Activated naive CD4-positive, alpha-beta T cell treated with anti-CD3 and anti-CD28 coated beads, Interleukin-2, amount 10 ng/mL, durations not matched to agents 7 days and 5 days (primary cell): ENCODE measurements around the gene PKP1.

Source experiments
- CTCF ChIA-PET: fragments of 350-600 bp; sonication (Branson Sonifier 250); formaldehyde crosslinking; loops from one replicate; lab custom pipeline; 2021; ENCODE audit warnings: antibody characterized with exemption; lab: Charles Lee
- DNase-seq: peaks from one replicate; pipeline ENCODE4 v3.0.0-alpha.2; 2020
- H3K27ac Mint-ChIP-seq: one replicate; pipeline ENCODE4 v1.8.0; 2021; ENCODE audit warnings: mild to moderate bottlenecking, moderate library complexity, mixed read lengths
- H3K27me3 Mint-ChIP-seq: one replicate; pipeline ENCODE4 v1.8.0; 2021; ENCODE audit warnings: mild to moderate bottlenecking, mixed read lengths
- H3K36me3 Mint-ChIP-seq: one replicate; pipeline ENCODE4 v1.8.0; 2021; ENCODE audit warnings: mixed read lengths
- H3K4me1 Mint-ChIP-seq: one replicate; pipeline ENCODE4 v1.8.0; 2021; ENCODE audit warnings: mixed read lengths
- H3K4me3 Mint-ChIP-seq: one replicate; pipeline ENCODE4 v1.8.0; 2021; ENCODE audit warnings: mild to moderate bottlenecking, moderate library complexity, mixed read lengths
- H3K9me3 Mint-ChIP-seq: one replicate; pipeline ENCODE4 v1.8.0; 2021; ENCODE audit warnings: mixed read lengths

The PKP1 gene

DNA sequence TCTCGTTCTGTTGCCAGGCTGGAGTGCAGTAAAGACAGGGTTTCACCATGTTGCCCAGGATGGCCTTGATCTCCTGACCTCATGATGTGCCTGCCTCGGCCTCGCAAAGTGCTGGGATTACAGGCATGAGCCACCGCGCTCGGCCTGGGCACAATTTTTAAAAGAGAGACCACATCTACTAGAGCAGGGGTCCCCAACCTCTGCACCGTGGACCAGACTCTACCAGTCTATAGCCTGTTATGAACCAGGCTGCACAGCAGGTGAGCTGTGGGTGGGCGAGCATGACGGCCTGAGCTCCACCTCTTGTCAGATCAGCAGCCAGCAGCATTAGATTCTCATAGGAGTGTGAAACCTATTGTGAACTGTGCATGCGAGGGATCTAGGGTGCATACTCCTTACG is 73.4 kb downstream of the PKP1 start:
- CTCF ChIA-PET: no interaction called here
- Mint-ChIP-seq H3K27ac (no peak overlapping the region), H3K4me3 (no peak overlapping the region), H3K36me3 (no peaks in the 10 kb centered on the region), H3K4me1 (no peaks in the 10 kb centered on the region), H3K9me3 (no peaks in the 10 kb centered on the region), H3K27me3 (peaks cover 23% of the 10 kb centered on the region)
- DNase-seq: no peak

DNA sequence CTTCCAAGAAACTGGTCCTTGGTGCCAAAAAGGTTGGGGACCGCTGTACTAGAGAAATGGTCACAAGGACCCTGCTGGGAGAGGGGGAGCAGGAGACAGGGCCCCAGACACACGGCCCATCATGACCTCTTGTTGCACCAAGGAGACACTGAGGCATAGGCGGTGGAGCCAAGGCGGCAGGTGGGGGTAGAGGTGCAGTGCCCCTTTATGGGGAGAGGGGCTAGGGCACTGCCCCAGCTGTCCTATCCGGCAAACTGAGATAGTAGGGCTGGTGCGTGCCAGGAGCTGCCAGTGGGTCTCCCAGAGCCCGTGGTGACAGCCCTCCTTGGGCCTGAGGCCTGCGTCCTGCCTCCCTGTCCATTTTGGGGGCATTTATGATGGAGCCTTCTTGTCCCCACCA is 73.9 kb downstream of the PKP1 start:
- H3K27me3 Mint-ChIP-seq: peaks cover 28% of the 10 kb centered on the region
- CTCF ChIA-PET: no interaction called here
- H3K36me3 Mint-ChIP-seq: no peaks in the 10 kb centered on the region
- H3K4me3 Mint-ChIP-seq: no peak overlapping the region
- no peaks in the 10 kb centered on the region for H3K4me1 Mint-ChIP-seq
- no peak for DNase-seq
- no peak overlapping the region for H3K27ac Mint-ChIP-seq
- no peaks in the 10 kb centered on the region for H3K9me3 Mint-ChIP-seq

DNA sequence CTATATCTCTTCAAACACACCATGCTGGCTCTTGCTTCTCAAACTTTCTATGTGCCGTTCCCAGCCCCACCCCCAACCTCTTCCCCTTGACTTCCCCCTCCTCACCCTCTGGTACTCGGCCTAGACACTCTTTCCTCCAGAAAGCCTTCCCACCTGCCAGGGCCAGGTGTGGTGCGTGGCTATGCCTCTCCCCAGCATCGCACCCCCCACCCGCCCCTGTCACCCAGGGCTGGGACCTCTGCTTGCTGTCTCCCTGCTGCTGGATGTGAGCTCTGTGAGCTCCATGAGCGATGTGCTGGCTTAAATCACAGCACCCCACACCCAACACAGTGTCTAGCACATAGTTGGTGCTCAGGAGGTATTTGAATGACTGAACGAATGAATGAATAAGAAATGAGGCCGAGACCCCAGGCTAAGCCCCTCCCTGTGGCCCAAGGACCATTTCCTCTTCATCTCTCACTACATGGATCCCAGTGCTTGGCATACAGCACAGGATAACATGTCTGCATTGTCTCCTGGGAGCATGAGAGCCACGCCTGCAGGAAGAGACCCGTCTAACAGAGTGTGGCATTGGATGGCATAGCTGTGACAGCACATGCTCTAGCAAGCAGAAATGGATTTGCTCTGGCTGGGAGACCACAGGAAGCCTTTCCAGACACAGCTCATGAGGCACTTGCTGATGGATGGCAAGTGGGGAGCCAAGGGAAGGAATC is 74.5 kb downstream of the PKP1 start:
- Mint-ChIP-seq H3K4me3 (no peak overlapping the region), H3K27ac (no peak overlapping the region), H3K27me3 (peaks cover 34% of the 10 kb centered on the region), H3K9me3 (no peaks in the 10 kb centered on the region), H3K4me1 (no peaks in the 10 kb centered on the region), H3K36me3 (no peaks in the 10 kb centered on the region)
- CTCF ChIA-PET: no interaction called here
- no peak for DNase-seq

DNA sequence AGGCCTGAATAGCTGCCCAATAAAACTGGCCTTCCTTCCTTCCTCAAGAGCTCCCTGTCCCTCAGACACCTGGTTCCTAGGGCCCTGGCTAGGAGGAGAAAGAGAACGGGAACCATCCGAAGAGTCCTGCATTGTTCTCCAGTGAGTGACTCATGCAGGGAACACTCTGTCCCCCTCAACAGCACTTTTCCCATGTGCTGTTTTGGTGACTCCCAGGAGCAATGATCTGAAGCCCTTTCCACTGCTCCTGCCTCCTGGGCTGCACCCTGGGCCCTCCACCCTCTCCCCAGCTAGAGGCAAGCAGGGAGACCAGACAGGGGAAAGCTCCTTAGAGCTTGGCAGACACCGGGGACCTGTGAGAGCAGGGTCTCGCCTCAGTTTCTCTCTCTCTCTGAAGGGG is 75.3 kb downstream of the PKP1 start:
- no peaks in the 10 kb centered on the region for H3K36me3 Mint-ChIP-seq
- no peak overlapping the region for H3K27ac Mint-ChIP-seq
- H3K9me3 Mint-ChIP-seq: no peaks in the 10 kb centered on the region
- H3K4me3 Mint-ChIP-seq: no peak overlapping the region
- no peak for DNase-seq
- CTCF ChIA-PET: interaction anchor here (1.0 to 4.5 kb wide), 2 partner anchors 77 to 105 kb away, joined by 3 to 44 read pairs; no protein-coding TSS in a partner anchor
- no peaks in the 10 kb centered on the region for H3K4me1 Mint-ChIP-seq
- H3K27me3 Mint-ChIP-seq: peaks cover 33% of the 10 kb centered on the region

DNA sequence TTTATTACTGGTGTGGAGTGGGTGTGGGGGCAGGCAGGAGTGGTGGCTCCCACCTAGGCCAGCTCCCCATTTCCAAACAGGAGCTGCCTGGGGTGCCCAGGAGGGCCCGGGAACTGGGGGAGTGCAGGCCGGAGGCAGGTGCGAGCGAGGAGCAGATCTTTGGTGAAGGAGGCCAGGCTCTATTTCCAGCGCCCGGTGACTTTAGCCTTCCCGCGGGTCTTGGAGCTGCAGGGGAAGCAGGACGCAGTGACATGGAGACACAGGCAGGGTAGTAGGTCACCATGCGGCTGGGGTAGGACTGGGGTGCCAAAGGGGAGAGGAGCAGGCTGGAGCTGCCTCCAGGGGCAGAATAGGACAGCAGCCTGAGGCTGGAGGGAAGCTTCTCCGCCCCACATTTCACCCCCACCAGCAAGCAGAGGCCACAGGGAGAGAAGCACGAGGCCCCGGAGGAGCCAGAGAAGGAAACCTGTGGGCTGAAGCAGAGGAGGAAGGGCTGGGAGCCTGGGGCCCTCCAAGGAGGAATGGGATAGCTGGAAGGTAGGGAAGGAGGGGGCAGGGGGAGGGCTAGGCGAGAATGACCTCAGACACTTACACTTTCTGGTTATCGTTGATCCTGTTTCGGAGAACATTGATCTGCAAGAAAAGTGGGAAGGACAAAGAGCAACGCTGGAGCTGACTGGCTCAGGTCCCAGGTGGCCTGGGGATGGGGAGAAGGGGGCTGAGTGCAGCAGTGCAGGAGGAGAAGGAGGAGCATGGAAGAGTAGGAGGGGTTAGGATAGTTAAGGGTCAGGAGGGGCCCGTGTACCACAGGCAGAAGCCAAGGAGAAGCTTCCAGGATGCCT is 75.9 kb downstream of the PKP1 start:
- Mint-ChIP-seq H3K27me3 (peaks cover 28% of the 10 kb centered on the region), H3K36me3 (no peaks in the 10 kb centered on the region), H3K4me3 (no peak overlapping the region), H3K9me3 (no peaks in the 10 kb centered on the region), H3K4me1 (no peaks in the 10 kb centered on the region), H3K27ac (no peak overlapping the region)
- no peak for DNase-seq
- CTCF ChIA-PET: interaction anchor here (0.6 to 4.8 kb wide), 4 partner anchors 10 to 651 kb away, joined by 3 to 44 read pairs (median 16); partner anchors contain the start of gene ELF3

DNA sequence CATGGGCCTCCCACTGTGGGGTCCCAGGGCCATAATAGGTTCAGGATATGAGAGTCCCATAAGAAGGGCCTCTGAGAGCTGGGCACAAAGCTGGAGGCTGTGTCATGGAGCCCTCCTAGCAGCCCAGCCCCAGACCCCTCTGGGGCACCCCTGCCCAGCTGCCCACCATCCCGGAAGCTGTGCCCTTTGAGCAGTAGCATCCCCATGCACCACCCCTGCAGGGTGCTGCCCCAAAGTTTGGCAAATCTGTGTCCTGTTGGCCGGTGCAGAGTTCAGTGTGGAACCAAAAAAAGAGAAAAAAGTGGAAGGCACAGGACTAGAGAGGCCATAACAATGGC is 76.5 kb downstream of the PKP1 start:
- Mint-ChIP-seq H3K4me1 (no peaks in the 10 kb centered on the region), H3K36me3 (no peaks in the 10 kb centered on the region), H3K4me3 (no peak overlapping the region), H3K27me3 (peaks cover 24% of the 10 kb centered on the region), H3K27ac (no peak overlapping the region), H3K9me3 (no peaks in the 10 kb centered on the region)
- CTCF ChIA-PET: interaction anchor here (1.0 to 4.8 kb wide), 3 partner anchors 11 to 107 kb away, joined by 3 to 44 read pairs (median 28); no protein-coding TSS in a partner anchor
- DNase-seq: no peak

DNA sequence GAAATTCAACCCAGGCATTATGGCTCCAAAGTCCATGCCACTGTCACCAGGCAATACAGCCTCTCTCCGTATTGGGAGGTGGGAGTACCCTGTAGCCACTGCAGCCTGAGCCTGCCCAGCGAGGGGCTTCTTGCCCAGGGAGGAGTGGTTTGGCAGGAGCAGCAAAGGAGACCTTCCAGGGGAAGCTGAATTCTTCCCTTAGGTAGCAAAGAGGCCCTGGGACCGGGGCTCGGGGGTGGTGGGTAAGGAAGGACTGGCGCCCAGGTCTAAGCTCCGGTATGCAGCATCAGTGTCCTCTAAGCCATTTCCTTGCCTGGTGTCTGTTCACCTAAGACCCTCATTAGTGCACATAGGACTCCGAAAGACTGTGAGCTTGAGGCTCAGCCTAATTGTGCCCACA is 77.2 kb downstream of the PKP1 start:
- DNase-seq: no peak
- H3K27me3 Mint-ChIP-seq: peaks cover 24% of the 10 kb centered on the region
- H3K36me3 Mint-ChIP-seq: no peaks in the 10 kb centered on the region
- CTCF ChIA-PET: interaction anchor here (1.1 to 4.8 kb wide), 5 partner anchors 11 to 107 kb away, joined by 3 to 44 read pairs (median 8); no protein-coding TSS in a partner anchor
- no peaks in the 10 kb centered on the region for H3K4me1 Mint-ChIP-seq
- no peak overlapping the region for H3K4me3 Mint-ChIP-seq
- no peaks in the 10 kb centered on the region for H3K9me3 Mint-ChIP-seq
- H3K27ac Mint-ChIP-seq: no peak overlapping the region

DNA sequence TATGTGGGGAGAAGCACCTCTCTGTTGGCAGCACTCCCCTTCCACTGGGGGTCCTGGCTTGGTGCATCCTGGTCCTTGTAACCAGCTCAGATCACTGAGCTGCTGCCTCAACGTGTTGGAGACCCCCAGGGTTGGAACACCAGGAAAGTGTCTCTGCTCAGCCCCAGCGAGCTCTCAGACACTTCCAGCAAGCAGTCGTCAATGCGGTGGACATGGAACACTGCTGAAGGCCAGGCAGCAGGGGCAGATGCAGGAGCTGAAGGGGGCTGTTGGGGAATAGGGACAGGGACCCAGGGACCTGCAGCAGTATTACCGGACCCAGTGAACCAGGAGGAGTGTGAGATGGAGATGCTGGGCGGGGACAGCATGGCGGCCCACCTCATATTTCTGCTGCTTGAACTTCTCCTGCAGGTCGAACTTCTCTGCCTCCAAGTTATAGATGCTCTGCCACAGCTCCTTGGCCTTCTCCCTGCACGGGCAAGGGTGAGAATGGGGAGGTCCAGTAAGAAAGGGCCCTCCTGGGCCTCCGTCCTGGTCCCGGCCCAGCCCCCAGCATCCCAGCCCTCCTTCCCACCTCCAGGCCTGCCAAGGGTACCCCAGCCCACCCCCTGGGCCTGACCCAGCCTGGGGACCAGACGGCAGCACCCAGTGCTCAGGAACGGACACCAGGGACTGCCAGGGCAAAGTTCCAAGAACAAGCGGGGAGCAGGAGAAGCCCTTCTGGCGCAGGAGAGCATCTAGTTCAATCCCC is 77.8 kb downstream of the PKP1 start:
- H3K9me3 Mint-ChIP-seq: no peaks in the 10 kb centered on the region
- H3K4me3 Mint-ChIP-seq: no peak overlapping the region
- no peaks in the 10 kb centered on the region for H3K4me1 Mint-ChIP-seq
- no peaks in the 10 kb centered on the region for H3K36me3 Mint-ChIP-seq
- CTCF ChIA-PET: interaction anchor here (1.1 to 4.8 kb wide), 7 partner anchors 10 to 108 kb away, joined by 3 to 44 read pairs (median 4); no protein-coding TSS in a partner anchor
- peaks cover 26% of the 10 kb centered on the region for H3K27me3 Mint-ChIP-seq
- no peak overlapping the region for H3K27ac Mint-ChIP-seq
- DNase-seq: no peak

DNA sequence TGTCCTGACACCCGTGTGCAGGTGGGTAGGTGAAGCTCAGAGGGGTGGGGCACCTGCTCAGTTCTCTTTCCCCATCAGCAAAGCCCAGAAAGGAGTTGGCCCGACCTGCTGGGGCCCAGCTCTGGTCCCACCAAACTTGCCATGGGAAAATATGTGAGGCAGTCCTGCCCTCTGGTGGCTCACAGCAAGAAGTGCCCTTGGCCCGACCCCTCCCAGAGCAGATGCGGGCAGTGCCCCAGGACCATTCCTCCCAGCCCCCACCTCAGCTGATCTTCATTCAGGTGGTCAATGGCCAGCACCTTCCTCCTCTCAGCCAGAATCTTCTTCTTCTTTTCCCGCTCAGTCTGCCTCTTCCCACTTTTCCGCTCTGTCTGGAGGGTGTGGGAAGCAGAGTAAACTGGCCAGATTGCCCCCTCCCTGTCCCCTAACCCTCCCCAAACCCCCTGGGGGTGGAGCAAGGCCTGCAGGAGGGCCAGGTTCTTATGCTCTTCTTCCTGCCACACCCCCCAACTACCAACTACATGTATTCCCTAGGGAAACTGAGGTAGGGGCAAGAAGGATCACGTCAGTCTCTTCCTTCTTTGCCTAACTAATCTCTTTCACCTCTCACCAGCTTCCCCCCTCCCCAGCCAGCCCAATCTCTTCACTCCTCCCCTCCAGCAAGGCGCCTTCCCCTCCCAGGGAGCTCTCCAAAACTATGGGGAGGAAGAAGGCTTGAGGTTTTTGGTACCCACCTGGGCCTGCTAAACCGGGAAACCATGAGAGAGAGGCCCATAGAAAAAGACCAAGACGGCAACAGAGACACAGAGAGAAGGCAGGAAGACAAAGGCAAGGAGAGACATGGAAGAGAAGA is 78.6 kb downstream of the PKP1 start:
- Mint-ChIP-seq H3K4me1 (no peaks in the 10 kb centered on the region), H3K27ac (no peak overlapping the region), H3K9me3 (no peaks in the 10 kb centered on the region), H3K4me3 (no peak overlapping the region), H3K36me3 (no peaks in the 10 kb centered on the region), H3K27me3 (peaks cover 23% of the 10 kb centered on the region)
- peak; percentile 43 for DNase-seq
- CTCF ChIA-PET: interaction anchor here (0.9 to 4.8 kb wide), 9 partner anchors 9 to 109 kb away, joined by 3 to 44 read pairs (median 4); no protein-coding TSS in a partner anchor

DNA sequence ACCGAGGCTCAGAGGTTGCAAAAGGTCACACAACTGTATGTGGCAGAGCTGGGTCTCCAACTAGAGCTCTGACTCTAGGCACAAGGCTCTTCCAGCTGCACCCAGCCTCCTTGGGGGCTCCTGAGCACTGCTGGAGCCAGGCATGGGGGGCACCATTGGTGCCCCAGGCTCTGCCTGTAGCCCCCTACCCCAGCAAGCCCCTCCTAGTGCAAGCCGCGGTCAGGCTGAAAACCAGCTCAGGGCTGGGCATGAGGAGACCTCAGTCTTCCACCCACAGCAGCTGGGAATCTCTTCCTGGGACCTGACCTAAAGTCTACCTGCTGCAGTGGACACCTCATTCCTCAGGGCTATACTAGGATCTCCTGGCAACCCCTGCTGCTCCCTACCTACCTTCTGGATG is 79.6 kb downstream of the PKP1 start:
- CTCF ChIA-PET: interaction anchor here (0.9 to 4.8 kb wide), 5 partner anchors 13 to 110 kb away, joined by 3 to 44 read pairs (median 3); no protein-coding TSS in a partner anchor
- Mint-ChIP-seq H3K9me3 (no peaks in the 10 kb centered on the region), H3K4me3 (no peak overlapping the region)

DNA sequence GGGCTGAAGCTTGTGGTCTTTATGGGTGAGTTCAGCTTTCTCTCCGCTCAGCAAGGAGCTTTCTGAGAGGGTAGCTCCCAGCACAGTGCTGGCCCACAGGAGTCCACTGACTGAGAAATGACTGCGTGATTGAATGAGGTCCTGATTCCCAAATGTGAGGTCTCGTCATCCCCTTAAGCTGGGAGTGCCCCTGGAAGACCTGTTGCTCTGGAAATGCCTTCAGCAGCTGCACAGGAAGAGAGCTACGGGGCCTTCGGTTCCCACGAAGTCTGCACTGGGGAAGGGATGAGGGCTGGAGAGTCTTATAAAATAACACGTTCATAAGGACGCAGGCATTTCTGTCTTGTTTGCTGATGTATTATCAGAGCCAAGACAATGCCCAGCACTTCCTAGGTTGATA is 80.2 kb downstream of the PKP1 start:
- peaks cover 23% of the 10 kb centered on the region for H3K27me3 Mint-ChIP-seq
- no peak overlapping the region for H3K4me3 Mint-ChIP-seq
- H3K27ac Mint-ChIP-seq: no peak overlapping the region
- no peak for DNase-seq
- CTCF ChIA-PET: interaction anchor here (0.6 to 4.8 kb wide), 3 partner anchors 12 to 708 kb away, joined by 3 to 28 read pairs (median 4); no protein-coding TSS in a partner anchor
- no peaks in the 10 kb centered on the region for H3K4me1 Mint-ChIP-seq
- H3K36me3 Mint-ChIP-seq: no peaks in the 10 kb centered on the region
- H3K9me3 Mint-ChIP-seq: no peaks in the 10 kb centered on the region

More for the DNA sequence above, 79.6 kb downstream of the PKP1 start:
- no peak for DNase-seq
- no peaks in the 10 kb centered on the region for H3K36me3 Mint-ChIP-seq
- no peaks in the 10 kb centered on the region for H3K4me1 Mint-ChIP-seq
- H3K27ac Mint-ChIP-seq: no peak overlapping the region
- H3K27me3 Mint-ChIP-seq: peaks cover 23% of the 10 kb centered on the region

DNA sequence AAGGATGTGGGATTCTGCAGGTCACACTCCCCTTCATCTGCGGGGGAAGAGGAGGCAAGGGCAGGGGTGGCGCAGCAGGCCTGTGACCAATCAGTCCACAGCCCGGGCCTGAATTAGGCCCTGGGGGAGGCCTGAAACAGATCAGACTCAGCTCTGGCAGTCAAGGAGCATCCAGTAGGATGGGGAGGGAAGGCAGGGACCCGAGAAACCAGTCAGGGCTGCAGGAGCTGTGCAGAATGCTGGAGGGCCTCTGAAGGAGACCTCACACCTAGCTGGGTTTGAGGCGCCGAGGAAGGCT is 81.5 kb downstream of the PKP1 start:
- no peaks in the 10 kb centered on the region for H3K36me3 Mint-ChIP-seq
- H3K9me3 Mint-ChIP-seq: no peaks in the 10 kb centered on the region
- no peak overlapping the region for H3K27ac Mint-ChIP-seq
- DNase-seq: no peak
- no peak overlapping the region for H3K4me3 Mint-ChIP-seq
- H3K27me3 Mint-ChIP-seq: peaks cover 30% of the 10 kb centered on the region
- H3K4me1 Mint-ChIP-seq: no peaks in the 10 kb centered on the region
- CTCF ChIA-PET: interaction anchor here (0.6 to 0.9 kb wide), 2 partner anchors 17 to 111 kb away, joined by 3 read pairs; no protein-coding TSS in a partner anchor

DNA sequence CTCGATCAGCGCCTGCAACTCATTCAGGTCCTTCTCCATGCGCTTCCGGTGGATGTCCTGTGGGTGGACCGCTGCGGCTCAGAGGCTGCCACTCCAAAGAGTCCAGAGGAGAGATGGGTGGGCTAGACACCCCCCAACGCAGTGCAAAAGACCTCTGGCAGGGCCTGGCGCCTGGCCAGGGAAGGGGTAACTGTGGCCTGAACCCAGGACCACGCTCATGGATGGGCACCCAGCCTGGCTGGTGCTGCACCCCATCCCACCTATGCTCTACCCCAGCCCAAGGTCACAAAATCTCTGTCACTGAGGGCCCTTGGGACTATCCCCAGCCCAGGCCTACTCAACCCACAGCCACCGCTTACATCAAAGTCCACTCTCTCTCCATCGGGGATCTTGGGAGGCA is 81.9 kb downstream of the PKP1 start:
- CTCF ChIA-PET: interaction anchor here (0.9 kb wide), 1 partner anchor 111 kb away, joined by 3 read pairs; no protein-coding TSS in a partner anchor
- no peaks in the 10 kb centered on the region for H3K9me3 Mint-ChIP-seq
- no peak overlapping the region for H3K27ac Mint-ChIP-seq
- peaks cover 34% of the 10 kb centered on the region for H3K27me3 Mint-ChIP-seq
- H3K4me1 Mint-ChIP-seq: no peaks in the 10 kb centered on the region
- DNase-seq: no peak
- H3K4me3 Mint-ChIP-seq: no peak overlapping the region
- no peaks in the 10 kb centered on the region for H3K36me3 Mint-ChIP-seq
